ENCODE measurements around the gene TNPO3.

DNA sequence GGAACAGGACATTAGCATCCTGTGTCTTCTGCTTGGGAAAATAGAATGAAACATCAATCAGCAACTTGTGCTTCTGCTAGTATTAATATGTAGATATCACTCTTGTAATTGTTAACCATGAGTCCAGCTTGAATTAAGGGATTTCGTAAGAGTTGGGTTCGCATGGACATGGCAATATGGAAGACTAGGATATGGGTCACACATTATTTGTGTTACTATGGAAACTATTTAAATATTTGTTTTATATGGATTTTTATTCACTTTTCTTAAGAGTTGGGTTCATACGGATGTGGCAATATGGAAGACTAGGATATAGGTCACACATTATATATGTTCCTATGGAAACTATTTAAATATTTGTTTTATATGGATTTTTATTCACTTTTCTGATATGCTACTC, 24.5 kb downstream of the TNPO3 start:
- no peak for TF ChIP-seq POLR2A (IDR thresholded peaks at IDR 0.05)
- TF ChIP-seq, protein P1, sequence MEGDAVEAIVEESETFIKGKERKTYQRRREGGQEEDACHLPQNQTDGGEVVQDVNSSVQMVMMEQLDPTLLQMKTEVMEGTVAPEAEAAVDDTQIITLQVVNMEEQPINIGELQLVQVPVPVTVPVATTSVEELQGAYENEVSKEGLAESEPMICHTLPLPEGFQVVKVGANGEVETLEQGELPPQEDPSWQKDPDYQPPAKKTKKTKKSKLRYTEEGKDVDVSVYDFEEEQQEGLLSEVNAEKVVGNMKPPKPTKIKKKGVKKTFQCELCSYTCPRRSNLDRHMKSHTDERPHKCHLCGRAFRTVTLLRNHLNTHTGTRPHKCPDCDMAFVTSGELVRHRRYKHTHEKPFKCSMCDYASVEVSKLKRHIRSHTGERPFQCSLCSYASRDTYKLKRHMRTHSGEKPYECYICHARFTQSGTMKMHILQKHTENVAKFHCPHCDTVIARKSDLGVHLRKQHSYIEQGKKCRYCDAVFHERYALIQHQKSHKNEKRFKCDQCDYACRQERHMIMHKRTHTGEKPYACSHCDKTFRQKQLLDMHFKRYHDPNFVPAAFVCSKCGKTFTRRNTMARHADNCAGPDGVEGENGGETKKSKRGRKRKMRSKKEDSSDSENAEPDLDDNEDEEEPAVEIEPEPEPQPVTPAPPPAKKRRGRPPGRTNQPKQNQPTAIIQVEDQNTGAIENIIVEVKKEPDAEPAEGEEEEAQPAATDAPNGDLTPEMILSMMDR (IDR thresholded peaks at IDR 0.05), result no peak
- TF ChIP-seq EP300 (IDR thresholded peaks at IDR 0.05), result no peak
- no peak for TF ChIP-seq POLR2AphosphoS5 (IDR thresholded peaks at IDR 0.05)

All from upper lobe of left lung (tissue), 4 donors.